GM19467 (cell line): ENCODE results near the gene BICD2.

ENCODE experiments used
- ATAC-seq: cut with Tn5 transposase; IDR thresholded peaks from one replicate; pipeline ENCODE4 v1.9.1; 2021; ENCODE audit warnings: mild to moderate bottlenecking, moderate library complexity; ENCODE audit not compliant: unreplicated experiment

Gene BICD2

GRCh38 chr9:92671323-92671722, 93.3 kb downstream of the BICD2 start:
- no peak for ATAC-seq

- ATAC-seq = peak; percentile 93
These were observed 94.5 kb downstream of the BICD2 start, which contains the start of gene IPPK for GRCh38 chr9:92669890-92670708. Gene IPPK, minus strand, starts transcription at chr9:92670131. Its CDS starts 143 bp downstream, at chr9:92669988.

DNA sequence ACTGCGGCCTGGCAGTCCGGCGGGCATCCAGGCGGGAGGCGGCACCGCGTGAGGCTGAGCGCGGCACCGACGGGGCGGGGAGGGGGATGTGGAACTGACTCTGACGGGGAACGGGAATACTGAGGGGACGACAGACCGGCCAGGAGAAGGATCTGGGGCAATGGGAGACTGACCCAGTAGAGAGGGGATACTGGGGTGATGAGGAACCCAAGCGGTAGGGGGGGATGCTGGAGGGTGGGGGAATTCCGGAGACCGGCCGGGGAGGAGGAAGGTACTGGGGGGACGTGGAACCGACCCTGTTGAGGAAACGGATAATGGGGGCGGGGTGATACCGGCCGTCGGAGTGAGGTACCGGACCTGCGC, 95.1 kb downstream of the BICD2 start:
- ATAC-seq = peak; percentile 8

DNA sequence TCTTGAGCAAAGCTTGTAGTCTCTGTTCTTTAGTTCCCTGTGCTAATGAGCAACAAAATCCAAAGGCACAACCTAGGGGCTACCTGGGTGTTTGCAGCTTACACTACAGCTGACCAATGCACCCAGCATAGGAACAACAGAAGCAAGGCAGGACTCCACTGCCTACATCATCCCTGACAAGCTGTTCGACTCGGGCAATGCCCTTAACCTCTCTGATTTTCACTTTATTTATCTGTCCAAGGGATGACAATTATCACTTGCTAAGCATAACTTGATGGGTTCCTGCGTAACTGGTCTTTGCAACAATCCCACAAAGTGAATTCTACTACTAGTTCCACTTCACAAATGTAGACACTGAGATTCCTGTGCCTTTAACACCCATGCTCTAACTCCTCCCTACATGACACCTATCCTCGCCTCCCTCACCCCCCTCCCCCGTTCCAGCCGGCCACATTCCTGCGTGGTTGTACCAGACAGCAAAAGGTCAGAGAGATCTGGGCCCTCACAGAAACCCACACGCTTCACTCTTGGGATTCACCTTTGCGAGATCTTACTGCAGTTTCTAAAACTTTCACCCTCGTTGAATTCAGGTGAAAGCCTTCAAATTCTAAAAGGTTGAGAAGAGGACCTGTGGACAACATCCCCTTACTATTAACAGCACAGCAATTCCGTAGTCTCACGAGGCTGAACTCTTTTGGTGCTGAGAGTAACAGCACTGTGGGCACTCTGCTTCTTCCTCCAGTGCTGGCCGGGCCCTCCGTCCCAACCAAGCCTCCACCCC, 95.7 kb downstream of the BICD2 start:
- ATAC-seq = no peak

- ATAC-seq = no peak
These were observed 97.6 kb downstream of the BICD2 start for GRCh38 chr9:92666912-92667532.

DNA sequence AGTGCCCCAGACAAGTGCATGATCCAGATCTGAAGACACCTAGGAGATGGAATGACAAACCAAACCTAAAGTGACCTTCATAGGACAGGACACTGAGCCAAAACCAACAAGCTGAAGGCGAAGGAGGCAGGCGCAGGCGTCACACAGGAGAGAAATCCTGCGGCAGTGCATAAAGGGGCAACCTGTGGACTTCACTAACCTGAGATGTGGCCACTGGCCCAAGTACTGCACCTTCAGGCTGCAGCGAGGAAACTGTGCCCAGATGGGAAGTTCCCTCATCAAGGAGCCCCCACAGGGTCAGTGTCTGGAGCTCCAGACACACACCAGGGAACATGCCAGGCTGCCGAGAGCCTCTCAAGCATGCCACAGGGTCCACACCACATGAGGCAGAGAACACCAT, 98.4 kb downstream of the BICD2 start:
- ATAC-seq = no peak

- ATAC-seq = no peak
These were observed 98.8 kb downstream of the BICD2 start for GRCh38 chr9:92665836-92666235.

DNA sequence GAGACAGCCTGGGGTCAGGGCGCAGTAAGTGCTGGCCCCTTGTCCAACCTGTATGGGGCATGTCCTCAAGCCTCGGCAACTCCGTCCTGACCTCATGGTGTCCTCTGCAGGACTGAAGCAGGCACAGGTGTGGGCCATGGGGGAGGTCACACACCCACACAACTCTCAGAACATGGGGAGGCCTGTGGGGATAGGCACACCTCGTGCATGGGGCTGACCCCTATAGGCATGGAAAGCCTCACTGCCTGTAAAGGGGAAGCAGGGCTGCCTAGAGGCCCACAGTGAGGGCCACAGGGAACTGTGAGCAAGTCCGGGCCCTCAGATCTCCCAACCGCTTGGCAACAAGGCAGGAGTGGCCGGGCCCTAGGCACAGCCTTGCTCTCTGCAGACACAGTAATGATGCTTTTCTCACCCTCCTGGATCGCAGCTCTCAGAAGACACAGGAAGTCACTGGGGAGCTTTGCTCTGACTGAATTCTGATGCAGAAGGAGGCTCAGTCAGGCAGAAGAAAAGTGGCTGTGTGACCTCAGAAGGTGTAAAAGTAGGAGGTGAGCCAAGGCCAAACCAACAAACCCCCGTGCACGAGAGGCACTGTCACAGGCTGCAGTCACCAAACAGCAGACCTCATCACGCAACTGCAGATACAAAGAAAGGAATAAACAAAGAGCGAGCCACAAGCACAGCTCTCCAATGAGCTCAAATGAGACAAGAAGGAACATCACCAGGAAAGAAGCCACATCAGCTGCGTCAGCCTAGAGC, 100.1 kb downstream of the BICD2 start:
- ATAC-seq = no peak

DNA sequence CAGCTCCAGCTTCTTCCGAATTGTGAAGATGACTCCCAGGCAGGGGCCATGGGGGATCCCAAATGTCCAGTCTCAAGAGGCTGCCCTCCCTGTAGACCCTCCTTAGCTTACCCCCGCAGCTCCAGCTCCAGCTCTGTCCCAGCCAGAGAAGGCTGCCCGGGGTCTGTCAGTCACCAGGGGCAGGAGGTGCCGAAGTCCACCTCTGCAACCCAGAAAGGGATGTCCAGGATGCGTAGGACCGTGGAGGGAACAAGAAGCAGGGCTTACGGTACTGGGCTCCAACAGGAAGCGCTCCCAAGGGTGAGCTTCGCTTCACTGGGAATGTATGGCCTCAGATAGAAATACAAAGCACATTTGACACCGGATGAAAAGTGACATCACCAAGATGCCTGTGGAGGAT, 100.7 kb downstream of the BICD2 start:
- ATAC-seq = no peak

- ATAC-seq = no peak
These were observed 101.5 kb downstream of the BICD2 start for GRCh38 chr9:92663126-92663525.

- ATAC-seq = no peak
These were observed 102.9 kb downstream of the BICD2 start for GRCh38 chr9:92661743-92662142.
